NCI-H2107 (cell line): ENCODE results near the gene SLC7A1.
A peak's percentile ranks its signal among the peaks of the same experiment; 100 is the strongest.

Experiments
- DNase-seq: peaks from one replicate; lab custom pipeline; 2025; lab: John Stamatoyannopoulos, UW

The SLC7A1 gene

GRCh38 chr13:29583073-29583785 is 12.3 kb downstream of the SLC7A1 start:
- no peak for DNase-seq

GRCh38 chr13:29582171-29582570 is 13.3 kb downstream of the SLC7A1 start:
- no peak for DNase-seq

- DNase-seq, result no peak
Measured at GRCh38 chr13:29581666-29582065, 13.8 kb downstream of the SLC7A1 start.

GRCh38 chr13:29579094-29579493 is 16.4 kb downstream of the SLC7A1 start:
- DNase-seq, result no peak

- no peak for DNase-seq
Measured at GRCh38 chr13:29578300-29579085, 17.0 kb downstream of the SLC7A1 start.

GRCh38 chr13:29577136-29578051 is 18.1 kb downstream of the SLC7A1 start:
- no peak for DNase-seq

GRCh38 chr13:29576581-29576980 is 18.9 kb downstream of the SLC7A1 start:
- DNase-seq, result no peak

- DNase-seq, result no peak
Measured at GRCh38 chr13:29575098-29575497, 20.4 kb downstream of the SLC7A1 start.

GRCh38 chr13:29573190-29573589 is 22.3 kb downstream of the SLC7A1 start:
- DNase-seq, result peak; percentile 18

GRCh38 chr13:29572575-29572974 is 22.9 kb downstream of the SLC7A1 start:
- no peak for DNase-seq

- no peak for DNase-seq
Measured at GRCh38 chr13:29571876-29572570, 23.5 kb downstream of the SLC7A1 start.

- DNase-seq, result no peak
Measured at GRCh38 chr13:29570051-29570654, 25.3 kb downstream of the SLC7A1 start.

- DNase-seq, result no peak
Measured at GRCh38 chr13:29569253-29570050, 26.0 kb downstream of the SLC7A1 start.

- DNase-seq, result no peak
Measured at GRCh38 chr13:29568731-29569130, 26.8 kb downstream of the SLC7A1 start.

GRCh38 chr13:29567411-29567810 is 28.1 kb downstream of the SLC7A1 start:
- no peak for DNase-seq

- no peak for DNase-seq
Measured at GRCh38 chr13:29566206-29566605, 29.3 kb downstream of the SLC7A1 start.

GRCh38 chr13:29564818-29565217 is 30.7 kb downstream of the SLC7A1 start:
- no peak for DNase-seq

GRCh38 chr13:29564373-29564772 is 31.1 kb downstream of the SLC7A1 start:
- DNase-seq, result no peak

- DNase-seq, result no peak
Measured at GRCh38 chr13:29563941-29564340, 31.5 kb downstream of the SLC7A1 start.

- no peak for DNase-seq
Measured at GRCh38 chr13:29562786-29563438, 32.6 kb downstream of the SLC7A1 start.
